ENCODE results near the gene CSGALNACT2.

Gene CSGALNACT2

GRCh38 chr10:43229208-43230061, 91.2 kb downstream of the CSGALNACT2 start:
- no peak for TF ChIP-seq CTCF (IDR thresholded peaks at IDR 0.05; ENCODE audit: insufficient read depth, low read length, poor library complexity, severe bottlenecking)

GRCh38 chr10:43230101-43230908, 92.1 kb downstream of the CSGALNACT2 start:
- no peaks in the 10 kb centered on the region; the same call in 1 of the 2 replicates for H3K27me3 ChIP-seq (replicated peaks; ENCODE audit: control insufficient read depth, insufficient read depth, low read length)
- H3K4me3 ChIP-seq (replicated peaks; ENCODE audit: low read depth, low read length) = no peak overlapping the region
- no peak for DNase-seq (ENCODE audit: extremely low read depth, insufficient read length)

More at GRCh38 chr10:43229208-43230061, 91.2 kb downstream of the CSGALNACT2 start:
- no peak for DNase-seq (ENCODE audit: extremely low read depth, insufficient read length)
- Histone ChIP-seq H3K27me3 (replicated peaks; ENCODE audit: control insufficient read depth, insufficient read depth, low read length) (no peaks in the 10 kb centered on the region; the same call in 1 of the 2 replicates), H3K36me3 (ENCODE audit: control insufficient read depth, insufficient read depth, low read length) (no peaks in the 10 kb centered on the region), H3K4me3 (replicated peaks; ENCODE audit: low read depth, low read length) (no peak overlapping the region)

GRCh38 chr10:43230909-43231522, 92.8 kb downstream of the CSGALNACT2 start:
- TF ChIP-seq CTCF (IDR thresholded peaks at IDR 0.05; ENCODE audit: insufficient read depth, low read length, poor library complexity, severe bottlenecking) = no peak
- Histone ChIP-seq H3K27me3 (replicated peaks; ENCODE audit: control insufficient read depth, insufficient read depth, low read length) (no peaks in the 10 kb centered on the region; the same call in 1 of the 2 replicates), H3K4me3 (replicated peaks; ENCODE audit: low read depth, low read length) (no peak overlapping the region), H3K36me3 (ENCODE audit: control insufficient read depth, insufficient read depth, low read length) (no peaks in the 10 kb centered on the region)
- DNase-seq (ENCODE audit: extremely low read depth, insufficient read length) = no peak

More at GRCh38 chr10:43230101-43230908, 92.1 kb downstream of the CSGALNACT2 start:
- TF ChIP-seq CTCF (IDR thresholded peaks at IDR 0.05; ENCODE audit: insufficient read depth, low read length, poor library complexity, severe bottlenecking) = no peak
- H3K36me3 ChIP-seq (ENCODE audit: control insufficient read depth, insufficient read depth, low read length) = no peaks in the 10 kb centered on the region

- Histone ChIP-seq H3K36me3 (ENCODE audit: control insufficient read depth, insufficient read depth, low read length) (no peaks in the 10 kb centered on the region), H3K27me3 (replicated peaks; ENCODE audit: control insufficient read depth, insufficient read depth, low read length) (no peaks in the 10 kb centered on the region; the same call in 1 of the 2 replicates), H3K4me3 (replicated peaks; ENCODE audit: low read depth, low read length) (no peak overlapping the region)
- TF ChIP-seq CTCF (IDR thresholded peaks at IDR 0.05; ENCODE audit: insufficient read depth, low read length, poor library complexity, severe bottlenecking) = no peak
- DNase-seq (ENCODE audit: extremely low read depth, insufficient read length) = no peak
Measured at GRCh38 chr10:43231523-43232078, 93.4 kb downstream of the CSGALNACT2 start.

GRCh38 chr10:43233601-43234430, 95.6 kb downstream of the CSGALNACT2 start:
- DNase-seq (ENCODE audit: extremely low read depth, insufficient read length) = no peak
- H3K27me3 ChIP-seq (replicated peaks; ENCODE audit: control insufficient read depth, insufficient read depth, low read length) = no peaks in the 10 kb centered on the region; the same call in 1 of the 2 replicates
- H3K4me3 ChIP-seq (replicated peaks; ENCODE audit: low read depth, low read length) = no peak overlapping the region
- no peak for TF ChIP-seq CTCF (IDR thresholded peaks at IDR 0.05; ENCODE audit: insufficient read depth, low read length, poor library complexity, severe bottlenecking)
- no peaks in the 10 kb centered on the region for H3K36me3 ChIP-seq (ENCODE audit: control insufficient read depth, insufficient read depth, low read length)

Measured in GM06990 (cell line).